ENCODE data around the gene TMC7.

Gene TMC7

GRCh38 chr16:19011169-19011731 is 27.5 kb downstream of the TMC7 start:
- TF ChIP-seq CTCF (IDR thresholded peaks at IDR 0.05; ENCODE audit: control insufficient read depth, insufficient read depth, low read depth, low read length, missing control alignments) = no peak

GRCh38 chr16:19014461-19014860 is 30.7 kb downstream of the TMC7 start:
- DNase-seq (ENCODE audit: low read depth) = no peak
- H3K4me3 ChIP-seq (ENCODE audit: control insufficient read depth, low read depth, low read length) = no peak overlapping the region
- no peak for TF ChIP-seq CTCF (IDR thresholded peaks at IDR 0.05; ENCODE audit: control insufficient read depth, insufficient read depth, low read depth, low read length, missing control alignments)

More at GRCh38 chr16:19011169-19011731, 27.5 kb downstream of the TMC7 start:
- DNase-seq (ENCODE audit: low read depth) = no peak
- no peak overlapping the region for H3K4me3 ChIP-seq (ENCODE audit: control insufficient read depth, low read depth, low read length)

- DNase-seq (ENCODE audit: low read depth) = no peak
- H3K4me3 ChIP-seq (ENCODE audit: control insufficient read depth, low read depth, low read length) = no peak overlapping the region
- TF ChIP-seq CTCF (IDR thresholded peaks at IDR 0.05; ENCODE audit: control insufficient read depth, insufficient read depth, low read depth, low read length, missing control alignments) = no peak
These were observed 33.4 kb downstream of the TMC7 start for GRCh38 chr16:19017179-19017578.

- DNase-seq (ENCODE audit: low read depth) = no peak
- TF ChIP-seq CTCF (IDR thresholded peaks at IDR 0.05; ENCODE audit: control insufficient read depth, insufficient read depth, low read depth, low read length, missing control alignments) = no peak
- H3K4me3 ChIP-seq (ENCODE audit: control insufficient read depth, low read depth, low read length) = no peak overlapping the region
These were observed 37.0 kb downstream of the TMC7 start for GRCh38 chr16:19020689-19021088.

- H3K4me3 ChIP-seq (ENCODE audit: control insufficient read depth, low read depth, low read length) = no peak overlapping the region
- TF ChIP-seq CTCF (IDR thresholded peaks at IDR 0.05; ENCODE audit: control insufficient read depth, insufficient read depth, low read depth, low read length, missing control alignments) = no peak
- DNase-seq (ENCODE audit: low read depth) = no peak
These were observed 38.0 kb downstream of the TMC7 start for GRCh38 chr16:19021747-19022146.

GRCh38 chr16:19027416-19027815 is 43.7 kb downstream of the TMC7 start:
- no peak overlapping the region for H3K4me3 ChIP-seq (ENCODE audit: control insufficient read depth, low read depth, low read length)
- TF ChIP-seq CTCF (IDR thresholded peaks at IDR 0.05; ENCODE audit: control insufficient read depth, insufficient read depth, low read depth, low read length, missing control alignments) = no peak
- DNase-seq (ENCODE audit: low read depth) = no peak

GRCh38 chr16:19029980-19030379 is 46.2 kb downstream of the TMC7 start:
- no peak overlapping the region for H3K4me3 ChIP-seq (ENCODE audit: control insufficient read depth, low read depth, low read length)
- DNase-seq (ENCODE audit: low read depth) = no peak
- no peak for TF ChIP-seq CTCF (IDR thresholded peaks at IDR 0.05; ENCODE audit: control insufficient read depth, insufficient read depth, low read depth, low read length, missing control alignments)

Data from AG09309 (cell line).